Raji (cell line): ENCODE results near the gene TCEAL6.
"Not testable (repeated sequence)": the region's sequence is repeated elsewhere in the genome, so short reads cannot be mapped to it uniquely, and the experiment has no call there.

Experiments
- POLR2A ChIP-seq: IDR thresholded peaks from 2 replicates; pipeline ENCODE4 v1.6.1; 2011; ENCODE audit warnings: low read depth, low read length, control low read depth; ENCODE audit not compliant: insufficient read depth

Gene TCEAL6

DNA sequence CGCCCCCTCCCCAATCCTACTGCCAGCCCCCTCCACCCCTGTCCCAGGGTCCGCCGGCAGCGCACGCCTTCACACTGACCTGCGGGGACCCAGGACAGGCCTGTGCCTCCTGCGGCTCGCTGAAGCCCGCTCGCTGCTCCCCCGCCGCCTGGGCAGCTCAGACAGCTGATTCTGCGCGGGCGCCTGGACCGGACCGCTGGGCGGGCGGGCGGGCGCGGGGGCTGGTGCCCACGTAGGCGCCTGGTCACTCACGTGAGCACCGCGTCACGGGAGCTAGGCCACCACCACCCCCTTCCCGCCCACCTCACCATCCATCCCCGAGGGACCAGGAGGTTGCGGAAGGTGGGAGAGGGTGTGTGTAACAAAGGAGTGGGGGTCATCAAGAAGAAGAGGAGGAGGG, at the start of gene TCEAL6:
Gene TCEAL6 (minus strand): TSS at position 208 of the 400 bp plus-strand sequence.
- not testable (repeated sequence) for TF ChIP-seq POLR2A

DNA sequence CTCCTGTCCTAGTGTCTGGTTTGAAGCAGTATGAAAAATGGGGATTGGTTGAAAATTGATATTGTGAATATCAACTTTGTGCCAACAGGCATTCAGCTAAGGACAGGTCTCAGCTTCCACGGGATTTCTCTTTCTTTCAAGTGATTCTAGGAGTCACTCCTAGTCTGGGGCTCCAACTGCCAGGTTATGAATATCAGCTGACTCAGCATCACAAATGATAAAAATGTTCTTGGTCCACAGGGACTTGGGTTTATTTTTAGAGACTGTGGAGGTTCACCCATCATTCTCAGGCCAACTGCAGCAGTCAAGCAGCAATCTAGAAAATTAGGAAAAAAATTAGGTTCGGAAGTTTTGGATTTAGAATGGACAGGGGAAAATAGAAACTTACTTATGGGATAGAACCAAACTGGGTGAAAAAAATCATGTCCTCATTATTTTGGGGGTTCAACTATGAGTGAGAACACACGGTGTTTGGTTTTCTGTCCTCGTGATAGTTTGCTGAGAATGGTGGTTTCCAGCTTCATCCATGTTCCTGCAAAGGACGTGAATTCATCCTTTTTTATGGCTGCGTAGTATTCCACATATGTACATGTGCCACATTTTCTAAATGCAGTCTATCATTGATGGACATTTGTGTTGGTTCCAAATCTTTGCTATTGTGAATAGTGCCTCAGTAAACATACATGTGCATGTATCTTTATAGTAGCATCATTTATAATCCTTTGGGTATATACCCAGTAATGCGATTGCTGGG, 43.9 kb upstream of the TCEAL6 start:
- TF ChIP-seq POLR2A: no peak

DNA sequence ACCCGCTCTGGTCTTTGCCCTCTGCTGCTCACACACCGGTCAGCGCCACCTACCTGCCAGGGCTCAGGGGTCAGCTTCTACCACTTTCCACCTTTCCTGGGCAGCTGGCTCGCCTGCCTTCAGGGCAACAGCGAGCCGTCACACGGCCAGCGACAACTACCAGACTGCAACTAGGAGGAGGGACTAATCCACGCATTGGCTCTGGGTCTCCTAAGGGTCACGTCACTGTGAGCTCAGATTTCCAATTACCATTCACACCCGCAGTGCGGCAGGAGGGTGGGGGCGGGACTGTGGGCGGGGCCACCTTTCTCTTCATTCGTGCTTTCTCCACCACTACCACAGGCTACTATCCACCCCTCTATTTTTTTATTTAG, 13.5 kb upstream of the TCEAL6 start, which contains the start of gene BEX5:
Gene BEX5 (minus strand): TSS at position 172 of the 374 bp plus-strand sequence. CDS start 1,712 bp downstream, outside the sequence.
- no peak for TF ChIP-seq POLR2A

DNA sequence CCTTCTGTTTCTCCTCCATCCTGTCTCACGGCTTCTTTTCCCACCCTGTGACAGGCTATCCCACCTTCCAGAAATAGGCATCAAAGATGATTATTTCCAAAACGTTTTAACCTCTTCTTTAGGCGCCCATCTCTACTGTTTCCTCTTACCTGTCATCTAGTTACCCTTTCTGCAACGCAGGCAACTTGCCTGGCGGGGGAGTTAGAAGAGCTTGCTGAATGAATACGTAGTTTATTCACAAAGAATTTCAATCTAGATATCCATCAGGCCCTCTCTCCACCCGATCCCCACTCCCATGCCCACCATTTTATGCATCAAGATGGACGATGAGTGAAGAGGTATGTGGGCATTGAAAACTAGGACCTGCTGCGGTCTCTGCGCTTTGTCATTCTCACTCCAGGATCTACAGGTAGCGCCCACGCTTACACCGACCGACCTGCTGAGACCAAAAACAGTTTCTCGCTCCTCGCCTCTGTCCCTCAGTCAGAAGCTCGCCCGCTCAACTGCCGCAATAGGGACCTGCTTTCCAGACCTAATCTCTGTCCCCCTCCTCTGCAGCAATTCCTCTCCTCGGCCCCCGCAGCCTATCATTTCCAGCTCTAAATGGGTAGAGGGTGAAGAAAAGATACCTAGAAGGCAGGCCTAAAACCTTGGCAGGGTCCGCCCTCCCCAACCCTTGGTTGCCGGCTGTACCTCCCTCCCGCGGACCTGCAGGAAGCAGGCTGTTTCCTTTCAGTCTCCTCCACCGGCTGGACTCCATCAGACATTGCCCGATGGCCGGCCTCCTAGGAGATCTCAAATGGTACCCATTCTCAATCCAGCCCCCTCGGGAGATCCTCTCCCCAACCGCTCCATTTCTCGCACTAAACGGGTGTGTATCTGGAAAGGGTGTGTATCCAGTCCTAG, 12.9 kb upstream of the TCEAL6 start:
- TF ChIP-seq POLR2A: no peak

DNA sequence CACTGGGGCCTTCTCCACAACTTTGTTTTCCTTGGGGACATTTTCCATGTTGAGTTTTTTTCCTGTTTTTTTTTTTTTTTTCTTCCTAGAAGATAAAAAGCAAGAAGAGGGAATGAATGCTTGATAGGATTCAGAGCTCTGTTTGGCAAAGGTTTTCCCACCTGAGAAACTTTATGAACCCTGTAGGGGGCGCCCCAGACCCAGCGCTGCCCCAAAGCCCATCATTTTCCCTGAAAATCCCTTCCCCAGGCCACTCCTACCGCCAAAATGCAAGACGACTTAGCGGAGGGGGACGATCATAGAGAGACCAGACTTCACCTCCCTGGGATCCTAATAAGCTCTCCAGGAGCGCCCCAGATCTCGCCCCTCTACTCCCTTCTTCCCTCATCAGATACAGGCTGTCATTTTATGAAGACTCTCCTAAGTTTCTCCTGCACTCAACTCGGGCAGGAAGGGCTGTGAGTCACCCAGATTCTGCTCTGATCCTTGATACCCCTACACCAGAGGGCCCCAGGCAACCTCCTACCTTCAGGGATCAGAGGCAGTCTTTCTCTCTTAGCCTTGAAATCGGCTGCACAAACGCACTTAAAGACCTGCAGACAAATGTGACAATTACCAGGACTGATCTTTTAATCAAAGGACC, 12.1 kb upstream of the TCEAL6 start:
- no peak for TF ChIP-seq POLR2A

DNA sequence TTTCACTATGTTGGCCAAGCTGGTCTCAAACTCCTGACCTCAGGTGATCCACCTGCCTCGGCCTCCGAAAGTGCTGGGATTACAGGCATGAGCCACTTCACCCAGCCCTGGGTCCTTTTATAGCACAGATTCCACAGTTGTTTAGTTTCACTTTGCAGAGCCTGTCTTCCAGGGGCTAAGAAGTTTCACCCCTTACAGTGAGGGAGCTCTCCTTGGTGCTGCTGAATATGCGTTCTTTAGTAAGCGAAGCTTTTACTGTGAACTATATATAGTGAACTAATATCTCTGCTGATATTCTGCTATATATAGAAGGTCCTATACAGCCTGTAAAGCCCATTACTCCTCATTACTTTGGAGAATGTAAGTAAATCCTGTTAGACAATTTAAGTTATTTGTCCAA, 4.2 kb downstream of the TCEAL6 start:
- TF ChIP-seq POLR2A: no peak

DNA sequence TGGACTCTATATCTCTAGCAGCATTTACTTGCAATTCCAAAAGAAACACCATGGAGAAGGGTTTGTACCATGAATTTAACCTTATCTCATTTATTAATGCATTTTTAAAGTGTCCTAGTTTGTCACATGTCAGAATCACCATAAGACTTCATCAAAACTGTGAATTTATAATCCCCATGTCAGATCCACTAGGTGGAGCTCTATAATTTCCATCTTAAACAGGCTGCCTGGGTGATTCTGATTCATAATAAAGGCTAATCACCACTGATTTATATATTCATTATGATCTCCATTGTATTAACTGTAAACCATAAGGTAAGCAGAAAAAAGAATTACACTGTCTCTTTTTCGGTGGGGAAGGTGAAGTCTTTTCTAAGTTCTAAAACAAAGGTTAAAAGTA, 12.8 kb downstream of the TCEAL6 start:
- no peak for TF ChIP-seq POLR2A

DNA sequence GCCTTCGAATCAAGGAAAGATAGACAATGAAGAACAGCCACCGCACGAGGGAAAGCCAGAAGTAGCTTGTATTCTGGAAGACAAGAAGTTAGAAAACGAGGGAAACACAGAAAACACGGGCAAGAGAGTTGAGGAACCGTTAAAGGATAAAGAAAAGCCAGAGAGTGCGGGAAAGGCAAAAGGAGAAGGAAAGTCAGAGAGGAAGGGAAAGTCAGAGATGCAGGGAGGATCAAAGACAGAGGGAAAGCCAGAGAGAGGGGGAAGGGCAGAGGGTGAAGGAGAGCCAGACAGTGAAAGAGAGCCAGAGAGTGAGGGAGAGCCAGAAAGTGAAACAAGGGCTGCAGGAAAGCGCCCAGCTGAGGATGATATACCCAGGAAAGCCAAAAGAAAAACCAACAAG, 15.4 kb downstream of the TCEAL6 start:
- TF ChIP-seq POLR2A: no peak

DNA sequence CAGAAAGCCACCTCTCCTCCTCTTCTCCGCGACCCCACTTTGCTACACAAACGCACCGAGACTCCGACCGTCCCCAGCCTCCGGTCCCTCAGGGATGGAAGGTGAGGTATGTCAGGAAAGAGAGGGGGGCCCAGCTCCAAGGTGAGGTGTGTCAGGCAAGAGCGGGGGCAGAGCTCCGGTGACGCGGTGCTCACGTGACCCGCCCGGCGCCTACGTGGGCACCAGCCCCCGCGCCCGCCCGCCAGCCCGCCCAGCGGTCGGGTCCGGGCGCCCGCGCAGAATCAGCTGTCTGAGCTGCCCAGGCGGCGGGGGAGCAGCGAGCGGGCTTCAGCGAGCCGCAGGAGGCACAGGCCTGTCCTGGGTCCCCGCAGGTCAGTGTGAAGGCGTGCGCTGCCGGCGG, 16.8 kb downstream of the TCEAL6 start, which contains the start of gene TCEAL2:
Gene TCEAL2 (plus strand): TSS at position 244 of the 400 bp plus-strand sequence. CDS start 1,152 bp downstream, outside the sequence.
- TF ChIP-seq POLR2A: not testable (repeated sequence)

DNA sequence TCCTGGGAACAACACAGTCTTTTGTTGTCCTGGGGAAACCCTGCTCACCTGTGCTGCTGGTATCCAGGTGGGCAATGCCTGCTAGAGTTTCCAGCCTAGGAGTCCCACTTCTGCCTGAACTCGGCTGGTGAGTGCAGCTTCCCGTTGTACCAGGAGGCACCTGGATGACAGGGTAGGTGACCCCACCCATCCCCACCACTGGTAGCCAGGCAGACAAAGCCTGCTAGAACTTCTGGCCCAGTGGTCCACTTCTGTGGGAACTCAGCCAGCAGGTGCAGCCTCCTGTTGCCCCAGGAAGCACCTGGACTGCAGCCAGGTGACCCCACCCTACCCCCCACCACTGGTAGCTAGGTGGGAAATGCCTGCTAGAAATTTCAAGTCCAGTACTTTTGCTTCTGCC, 26.5 kb downstream of the TCEAL6 start:
- TF ChIP-seq POLR2A: no peak

DNA sequence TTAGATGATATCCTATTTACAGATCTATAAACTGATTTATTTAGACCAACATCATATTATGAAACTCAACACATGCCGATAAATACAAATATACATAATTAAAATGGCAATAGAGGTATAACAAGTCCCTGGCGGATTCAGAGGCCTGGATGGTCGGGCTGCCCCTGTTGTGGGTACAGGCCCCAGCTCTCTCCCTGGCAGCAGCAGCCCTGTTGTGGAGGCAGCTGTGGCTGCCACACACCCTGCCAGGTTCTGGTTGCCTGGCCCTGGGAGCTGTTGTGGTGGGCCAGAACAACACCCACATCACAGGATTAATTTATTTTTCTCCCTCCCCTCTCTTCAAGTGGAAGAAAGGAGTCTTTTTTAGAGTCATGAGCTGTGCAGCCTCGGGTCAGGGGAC, 28.9 kb downstream of the TCEAL6 start:
- no peak for TF ChIP-seq POLR2A
